Lower lobe of right lung (tissue), 2 donors: ENCODE results near the gene HDAC9. TPM values are rescaled to one million over a fixed set of nuclear protein-coding genes. Genes with fewer than 3 reads are reported as not detected.

Experiments used
- ATAC-seq, 2 donors: fragments of 200-7000 bp; cut with Tn5 transposase; one replicate each; pipeline ENCODE4 v1.9.1; 2020 to 2022; ENCODE audit warnings: mild to moderate bottlenecking in 2 of 2, moderate library complexity in 2 of 2
- DNase-seq: peaks from one replicate; pipeline ENCODE4 v3.0.0-alpha.2; 2020
- H3K27ac ChIP-seq: fragments of 200-600 bp; one replicate; pipeline ENCODE4 v1.8.0; 2022
- H3K27me3 ChIP-seq: fragments of 200-600 bp; one replicate; pipeline ENCODE4 v1.8.0; 2022; ENCODE audit warnings: low read depth
- H3K36me3 ChIP-seq: fragments of 200-600 bp; one replicate; pipeline ENCODE4 v1.8.0; 2022; ENCODE audit warnings: mild to moderate bottlenecking
- H3K4me1 ChIP-seq: fragments of 200-600 bp; one replicate; pipeline ENCODE4 v1.8.0; 2022
- H3K4me3 ChIP-seq: fragments of 200-600 bp; one replicate; pipeline ENCODE4 v1.8.0; 2022; ENCODE audit warnings: mild to moderate bottlenecking
- H3K9me3 ChIP-seq: fragments of 200-600 bp; one replicate; pipeline ENCODE4 v1.8.0; 2022
- intact Hi-C: fragments of 100-400 bp; cut with DNase I; formaldehyde crosslinking; loops from one replicate; pipeline ENCODE4 v1.11.0; 2022
- total RNA-seq: library from RNA; stranded (reverse); fragmentation: NEBNext Ultra II Directional; extraction: Animal tissue kit (Norgen Biotek cat#: 25700); gene quantifications from one replicate; pipeline ENCODE4 v1.2.1, GENCODE V29; 2021
- TF ChIP-seq, protein P1 (sequence below): fragments of 200-600 bp; IDR thresholded peaks from one replicate; pipeline ENCODE4 v1.8.0; 2022; ENCODE audit warnings: antibody characterized with exemption, mild to moderate bottlenecking
- donor health status: DM: no; HTN: yes; CAD: no; lungs with severe emphysema.

HDAC9 gene
- total RNA-seq, 1 donor from 2014 or later: 14.3 TPM

DNA sequence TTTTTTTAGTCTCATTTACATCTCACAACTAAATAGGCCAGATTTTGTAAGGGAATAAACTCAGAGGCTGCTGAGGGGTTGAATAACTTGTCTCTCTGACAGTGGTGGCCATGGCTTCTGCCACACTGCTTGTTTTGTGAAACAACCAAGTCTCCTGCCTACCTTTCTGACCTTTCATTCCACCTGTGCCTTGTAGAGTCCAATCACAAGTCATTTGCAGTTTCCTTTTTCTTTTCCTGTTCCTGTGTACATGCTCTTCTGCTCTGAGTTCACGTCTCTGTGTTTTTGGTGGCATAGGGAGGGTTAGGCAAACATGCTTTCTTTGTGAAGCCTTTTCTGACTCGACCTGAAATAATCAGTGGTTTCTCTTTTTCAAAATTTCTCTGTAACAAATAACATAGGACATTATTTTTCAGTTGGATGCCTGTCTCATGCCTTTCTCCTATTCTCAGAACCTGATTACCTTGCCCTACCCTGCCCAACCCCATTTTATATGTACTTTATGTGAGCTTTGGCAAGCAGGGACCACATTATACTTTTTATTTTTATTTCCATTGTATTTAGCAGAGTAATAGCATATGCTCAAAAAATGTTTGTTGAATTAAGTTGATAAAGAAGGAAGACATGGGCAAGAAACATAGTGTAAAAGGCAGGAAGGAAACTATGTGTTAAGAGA, 81.7 kb downstream of the HDAC9 start:
- H3K27ac ChIP-seq: no peak overlapping the region
- no peaks in the 10 kb centered on the region for H3K9me3 ChIP-seq
- no peak for DNase-seq
- no peak overlapping the region for H3K4me3 ChIP-seq
- TF ChIP-seq, protein P1, sequence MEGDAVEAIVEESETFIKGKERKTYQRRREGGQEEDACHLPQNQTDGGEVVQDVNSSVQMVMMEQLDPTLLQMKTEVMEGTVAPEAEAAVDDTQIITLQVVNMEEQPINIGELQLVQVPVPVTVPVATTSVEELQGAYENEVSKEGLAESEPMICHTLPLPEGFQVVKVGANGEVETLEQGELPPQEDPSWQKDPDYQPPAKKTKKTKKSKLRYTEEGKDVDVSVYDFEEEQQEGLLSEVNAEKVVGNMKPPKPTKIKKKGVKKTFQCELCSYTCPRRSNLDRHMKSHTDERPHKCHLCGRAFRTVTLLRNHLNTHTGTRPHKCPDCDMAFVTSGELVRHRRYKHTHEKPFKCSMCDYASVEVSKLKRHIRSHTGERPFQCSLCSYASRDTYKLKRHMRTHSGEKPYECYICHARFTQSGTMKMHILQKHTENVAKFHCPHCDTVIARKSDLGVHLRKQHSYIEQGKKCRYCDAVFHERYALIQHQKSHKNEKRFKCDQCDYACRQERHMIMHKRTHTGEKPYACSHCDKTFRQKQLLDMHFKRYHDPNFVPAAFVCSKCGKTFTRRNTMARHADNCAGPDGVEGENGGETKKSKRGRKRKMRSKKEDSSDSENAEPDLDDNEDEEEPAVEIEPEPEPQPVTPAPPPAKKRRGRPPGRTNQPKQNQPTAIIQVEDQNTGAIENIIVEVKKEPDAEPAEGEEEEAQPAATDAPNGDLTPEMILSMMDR: no peak
- no peak for ATAC-seq
- intact Hi-C loops: loop anchor here (10.0 kb wide), 1 partner anchor 222 kb away; no protein-coding TSS in a partner anchor
- H3K27me3 ChIP-seq: no peaks in the 10 kb centered on the region
- no peaks in the 10 kb centered on the region for H3K36me3 ChIP-seq
- no peaks in the 10 kb centered on the region for H3K4me1 ChIP-seq

DNA sequence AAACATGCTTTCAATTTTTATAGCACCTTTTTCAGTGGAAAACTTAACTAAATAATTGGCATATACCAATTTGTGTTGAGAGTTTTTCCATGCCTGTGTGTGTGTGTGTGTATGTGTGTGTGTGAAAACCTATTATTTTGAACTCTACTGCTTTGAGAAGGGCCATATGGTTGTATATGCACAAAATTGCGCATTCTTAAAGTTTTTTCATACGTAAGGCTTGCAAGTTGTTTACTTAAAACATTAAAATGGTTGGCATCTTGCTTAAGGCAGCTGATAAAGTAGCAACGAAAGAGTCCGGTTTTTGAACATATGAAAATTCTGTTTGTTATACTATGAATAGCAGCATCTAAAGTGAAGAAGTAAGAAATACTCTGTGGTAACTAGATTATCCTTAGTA, 84.1 kb downstream of the HDAC9 start:
- TF ChIP-seq, protein P1: no peak
- Histone ChIP-seq H3K27ac (no peak overlapping the region), H3K4me1 (no peaks in the 10 kb centered on the region), H3K9me3 (no peaks in the 10 kb centered on the region), H3K36me3 (no peaks in the 10 kb centered on the region), H3K27me3 (no peaks in the 10 kb centered on the region), H3K4me3 (no peak overlapping the region)
- DNase-seq: no peak
- ATAC-seq: no peak
- intact Hi-C loops: loop anchor here (10.0 kb wide), 1 partner anchor 225 kb away; no protein-coding TSS in a partner anchor

DNA sequence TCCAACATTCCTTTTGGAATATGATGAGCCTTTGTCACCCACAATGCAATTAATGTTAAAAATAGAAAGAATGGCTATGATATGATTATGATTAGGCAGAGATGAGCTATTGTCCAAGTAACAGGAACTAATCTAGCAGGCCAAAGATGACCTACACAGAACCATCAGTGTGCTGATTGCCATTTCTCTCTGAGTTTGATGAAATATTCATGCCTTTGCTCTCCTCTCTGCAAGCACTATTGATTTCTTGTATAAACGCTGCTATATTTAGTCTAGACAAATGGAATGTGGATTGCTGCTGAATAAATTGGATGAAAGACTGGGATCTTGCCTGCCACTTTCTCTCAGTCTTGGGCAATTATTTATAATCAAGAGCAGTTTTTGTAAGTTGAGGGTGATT, 85.4 kb downstream of the HDAC9 start:
- TF ChIP-seq, protein P1: no peak
- DNase-seq (no peak), ATAC-seq (no peak)
- no peaks in the 10 kb centered on the region for H3K9me3 ChIP-seq
- intact Hi-C loops: no loop called here
- H3K4me1 ChIP-seq: no peaks in the 10 kb centered on the region
- H3K4me3 ChIP-seq: no peak overlapping the region
- no peaks in the 10 kb centered on the region for H3K27me3 ChIP-seq
- H3K27ac ChIP-seq: no peak overlapping the region
- no peaks in the 10 kb centered on the region for H3K36me3 ChIP-seq

DNA sequence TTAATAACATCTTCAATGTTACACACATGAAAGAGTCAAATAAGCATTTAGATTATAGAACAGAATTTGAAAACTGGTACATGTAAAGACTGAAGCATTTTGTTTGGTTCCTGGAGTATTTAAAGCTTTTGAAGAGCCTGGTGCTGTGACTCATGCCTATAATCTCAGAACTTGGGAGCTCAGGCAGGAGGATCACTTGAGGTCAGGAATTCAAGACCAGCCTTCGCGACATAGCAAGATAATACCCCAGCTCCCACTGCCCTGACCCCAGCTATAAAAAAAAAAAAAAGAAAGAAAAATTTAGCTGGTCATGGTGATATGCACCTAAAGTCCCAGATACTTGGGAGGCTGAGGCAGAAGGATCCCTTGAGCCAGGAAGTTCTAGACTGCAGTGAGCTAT, 87.8 kb downstream of the HDAC9 start:
- no peak for ATAC-seq
- Histone ChIP-seq H3K4me1 (no peaks in the 10 kb centered on the region), H3K9me3 (no peaks in the 10 kb centered on the region), H3K27ac (no peak overlapping the region), H3K4me3 (no peak overlapping the region), H3K27me3 (no peaks in the 10 kb centered on the region), H3K36me3 (no peaks in the 10 kb centered on the region)
- intact Hi-C loops: no loop called here
- DNase-seq: no peak
- TF ChIP-seq, protein P1: no peak

DNA sequence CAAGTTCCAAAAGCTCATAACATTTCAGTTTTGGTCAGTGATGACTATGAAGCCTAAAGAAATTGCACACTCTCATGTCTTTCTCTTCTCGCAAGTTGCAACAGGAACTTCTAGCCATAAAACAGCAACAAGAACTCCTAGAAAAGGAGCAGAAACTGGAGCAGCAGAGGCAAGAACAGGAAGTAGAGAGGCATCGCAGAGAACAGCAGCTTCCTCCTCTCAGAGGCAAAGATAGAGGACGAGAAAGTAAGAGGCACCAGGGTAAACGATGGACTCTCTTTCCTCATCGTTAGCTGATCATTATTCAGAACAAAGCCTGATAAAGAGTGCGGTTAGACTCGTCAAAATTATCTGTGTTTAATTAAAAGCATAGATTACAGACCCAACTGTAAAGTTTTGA, 94.7 kb downstream of the HDAC9 start:
- ATAC-seq (no peak), DNase-seq (no peak)
- intact Hi-C loops: no loop called here
- Histone ChIP-seq H3K4me3 (no peak overlapping the region), H3K36me3 (no peaks in the 10 kb centered on the region), H3K9me3 (no peaks in the 10 kb centered on the region), H3K4me1 (no peaks in the 10 kb centered on the region), H3K27me3 (no peaks in the 10 kb centered on the region), H3K27ac (no peak overlapping the region)
- TF ChIP-seq, protein P1: no peak
